Bronchial smooth muscle cell (primary cell): ENCODE results near the gene GEMIN8. TPM values are rescaled to one million over a fixed set of nuclear protein-coding genes. Genes with fewer than 3 reads are reported as not detected.

ENCODE experiments used
- total RNA-seq: library from RNA; depleted of rRNA; stranded (reverse); fragments of >200 nt; gene quantifications from 2 replicates; pipeline ENCODE4 v1.2.1, GENCODE V29; 2014

The GEMIN8 gene
- total RNA-seq, result 16.1 and 17.0 TPM in 2 replicates

GRCh38 chrX:14029425-14030173 lies at the start of gene GEMIN8:
GEMIN8 (minus strand) TSS chrX:14029892; CDS start chrX:14021478, 8,414 bp downstream.

Other genes with a start within 250 kb of the GEMIN8 start
- 0.60 and 7.7 TPM in 2 replicates for gene GPM6B, start 212.8 kb downstream of the GEMIN8 start, total RNA-seq